Activated CD8-positive, alpha-beta memory T cell treated with anti-CD3 and anti-CD28 coated beads for 4 hours (primary cell): ENCODE measurements around the gene HMG20A.

ENCODE experiments used
- DNase-seq, 2 donors: peaks; one replicate each; pipeline ENCODE4 v3.0.0-alpha.2; 2020; ENCODE audit warnings: low read depth in 2 of 2

HMG20A gene

DNA sequence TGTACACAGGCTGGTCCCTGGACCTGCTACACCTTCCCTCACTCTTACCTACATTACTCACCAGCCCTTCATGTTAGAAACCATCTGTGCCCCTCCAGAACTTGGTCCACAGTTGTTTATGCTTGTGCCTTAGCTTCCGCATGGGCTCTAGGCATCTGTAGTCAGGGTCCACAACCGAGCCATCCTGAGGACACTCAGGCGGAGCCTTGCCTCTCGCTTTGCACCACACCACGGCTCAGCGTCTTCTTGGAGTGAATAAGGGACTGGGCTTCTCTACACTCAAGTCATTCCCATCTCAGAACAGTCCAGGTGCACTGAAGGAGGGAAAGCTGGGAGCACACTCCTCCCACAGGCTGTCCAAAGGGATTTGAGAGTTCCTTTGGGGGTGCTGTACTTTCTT lies 97.8 kb downstream of the HMG20A start:
- no peak for DNase-seq

DNA sequence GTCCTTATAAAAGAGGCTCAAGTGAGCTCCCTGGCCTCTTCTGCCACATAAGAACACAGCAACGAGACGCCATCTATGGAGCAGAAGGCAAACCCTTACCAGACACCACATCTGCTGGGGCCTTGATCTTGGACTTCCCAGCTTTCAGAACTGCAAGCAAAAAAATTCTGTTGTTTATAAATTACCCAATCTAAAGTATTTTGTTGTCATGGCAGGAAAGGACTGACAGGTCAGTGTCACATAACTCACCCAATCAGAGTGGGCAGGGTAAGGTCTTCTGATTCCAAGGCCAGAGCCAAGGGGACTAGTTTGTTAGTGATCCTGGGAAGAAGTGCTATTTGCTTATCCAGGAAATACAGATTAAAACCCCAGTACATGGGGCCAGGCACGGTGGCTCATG lies 98.9 kb downstream of the HMG20A start:
- DNase-seq, result no peak

DNA sequence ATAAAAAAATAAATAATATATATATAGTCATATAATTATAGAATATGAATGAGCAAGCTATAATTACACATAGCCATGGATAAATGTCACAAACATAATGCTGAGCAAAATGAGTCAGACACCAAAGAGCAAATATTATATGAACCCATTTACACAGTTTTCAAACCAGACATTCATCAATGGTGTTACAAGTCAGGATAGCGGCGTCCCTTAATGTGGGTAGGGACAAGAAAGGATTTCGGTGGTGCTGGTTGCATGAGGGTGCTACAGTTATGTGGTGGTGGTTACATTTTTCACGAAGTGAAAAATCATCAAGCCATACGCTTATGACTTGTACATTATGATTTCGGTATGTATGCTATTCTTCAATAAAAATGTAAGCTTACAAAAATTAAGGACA lies 100.5 kb downstream of the HMG20A start:
- DNase-seq, result no peak

DNA sequence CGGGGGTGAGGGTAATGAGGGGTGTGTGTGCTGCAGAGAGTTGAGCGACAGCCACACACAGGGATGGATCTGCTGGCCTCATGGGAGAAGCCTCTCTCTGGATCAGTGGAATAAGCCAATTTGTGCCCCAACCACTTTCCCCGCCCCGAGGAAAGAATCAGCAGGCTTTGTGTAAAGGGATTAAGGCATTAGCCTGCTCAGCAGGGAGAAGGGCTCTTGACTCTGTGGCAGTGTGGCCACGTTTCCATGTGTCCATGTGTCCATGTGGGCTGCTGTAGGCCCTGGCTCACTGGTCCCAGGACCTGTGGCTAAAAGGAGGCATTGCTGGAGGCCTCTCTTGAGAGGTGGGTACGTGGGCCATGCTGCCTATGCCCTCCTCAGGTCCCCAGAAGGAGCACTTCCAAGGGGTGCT lies 104.7 kb downstream of the HMG20A start:
- DNase-seq, result no peak

DNA sequence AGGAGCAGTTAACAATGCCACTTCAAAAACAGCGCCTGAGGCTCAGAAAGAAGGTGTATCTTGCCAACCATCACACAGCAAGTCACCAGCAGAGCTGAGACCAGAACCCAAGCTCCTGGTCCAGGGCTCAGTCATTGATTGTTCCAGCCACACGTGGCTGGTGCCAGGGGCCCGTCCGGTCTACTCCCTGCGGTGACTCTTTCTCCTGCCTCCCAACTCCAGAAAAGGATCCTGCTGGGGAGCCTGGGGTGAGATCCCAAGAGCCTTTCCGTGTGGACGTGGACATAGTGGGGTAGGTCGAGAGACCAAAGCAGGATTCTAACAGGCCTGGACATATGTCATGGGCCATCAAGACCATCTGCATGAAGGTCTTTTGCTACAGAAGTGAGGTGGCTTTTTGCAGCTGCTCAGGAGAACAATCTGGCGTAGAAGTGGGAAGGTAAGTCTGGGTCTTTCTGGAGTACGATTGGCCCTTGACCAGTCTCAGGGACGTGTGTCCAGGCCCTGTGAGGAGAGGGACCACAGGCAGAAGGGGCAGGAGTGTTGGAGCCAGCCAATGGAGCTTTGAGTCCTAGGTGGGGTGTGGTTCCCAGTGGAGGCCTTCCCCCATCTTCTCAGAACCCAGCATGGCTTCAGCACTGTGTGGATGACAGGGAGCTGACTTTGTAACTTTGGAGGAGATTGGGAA lies 105.4 kb downstream of the HMG20A start:
- DNase-seq, result no peak

DNA sequence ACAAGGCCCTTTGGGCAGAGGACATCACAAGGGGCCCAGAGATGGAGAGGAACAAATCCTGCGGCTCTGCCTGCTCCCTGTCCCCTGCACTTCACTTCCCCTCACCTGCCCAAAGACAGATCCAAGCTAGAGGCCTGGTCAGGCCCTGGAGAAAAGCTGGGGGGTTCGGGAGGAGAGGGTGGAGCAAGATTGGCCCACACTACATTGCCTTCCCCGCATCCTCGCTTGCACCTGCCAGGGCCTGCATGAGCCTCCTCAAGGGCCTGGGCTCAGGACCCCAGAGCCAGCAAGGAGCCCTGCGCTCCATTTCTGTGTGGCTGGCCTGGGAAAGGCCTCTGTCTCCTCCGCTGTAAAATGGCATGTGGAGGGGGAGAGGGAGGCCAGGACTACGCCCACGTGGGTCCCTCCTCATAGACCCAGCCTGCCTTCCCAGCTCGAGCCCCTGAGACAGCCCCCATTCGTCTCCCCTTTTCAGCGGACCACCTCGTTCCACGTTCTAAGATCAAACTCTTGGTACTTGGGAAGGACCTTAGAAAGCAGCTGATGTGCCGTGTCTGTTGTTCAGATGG lies 106.0 kb downstream of the HMG20A start:
- DNase-seq, result no peak

DNA sequence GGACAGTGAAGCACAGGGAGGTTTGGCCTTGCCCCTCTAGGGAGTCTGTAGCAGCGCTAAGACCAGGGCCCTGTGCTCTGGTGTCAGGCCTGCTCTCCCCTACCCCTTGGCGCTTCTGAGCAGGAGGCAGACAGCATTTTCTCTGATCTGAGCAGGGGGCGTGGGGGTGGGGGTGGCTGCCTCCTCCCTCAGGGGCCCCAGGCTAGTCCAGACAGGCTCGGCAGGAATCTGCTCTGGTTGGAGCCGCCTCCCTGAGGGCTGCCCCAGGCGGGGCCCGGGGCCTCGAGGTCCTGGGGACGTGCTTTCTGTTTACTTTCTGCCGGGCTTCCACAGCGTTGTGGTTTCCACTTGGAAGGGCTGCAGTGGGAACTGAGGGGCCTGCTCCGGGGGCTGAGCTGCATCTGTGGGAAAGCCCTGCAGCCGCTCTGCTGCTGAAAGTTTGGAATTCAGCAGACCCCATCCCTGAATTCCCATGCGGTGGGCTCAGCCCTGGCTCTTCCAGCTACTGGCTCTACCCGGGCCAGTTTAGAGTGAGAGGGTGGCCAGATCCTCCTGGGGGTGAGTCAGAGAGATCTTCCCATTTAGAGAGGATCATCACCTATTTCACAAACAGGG lies 106.6 kb downstream of the HMG20A start:
- no peak for DNase-seq

DNA sequence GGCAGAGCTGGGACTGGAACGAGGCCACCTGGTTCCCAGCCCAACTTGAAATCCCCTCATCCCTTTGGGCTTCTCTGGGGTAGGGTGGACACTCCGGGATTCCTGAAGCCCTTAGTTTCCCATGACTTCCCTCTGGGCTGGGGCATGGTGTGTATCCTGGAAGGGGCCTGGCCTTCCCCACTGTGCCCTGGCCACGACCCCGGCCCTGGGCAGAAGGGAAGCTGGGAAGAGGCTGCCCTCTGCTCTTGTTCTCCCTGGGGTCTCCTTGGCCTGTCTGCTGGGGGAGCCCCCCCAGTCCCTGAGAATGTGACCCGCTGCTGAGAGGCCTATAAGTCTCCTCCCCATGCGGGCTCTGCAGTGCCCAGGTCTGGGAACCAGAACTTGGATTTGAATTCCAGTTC lies 107.1 kb downstream of the HMG20A start:
- DNase-seq, result no peak

DNA sequence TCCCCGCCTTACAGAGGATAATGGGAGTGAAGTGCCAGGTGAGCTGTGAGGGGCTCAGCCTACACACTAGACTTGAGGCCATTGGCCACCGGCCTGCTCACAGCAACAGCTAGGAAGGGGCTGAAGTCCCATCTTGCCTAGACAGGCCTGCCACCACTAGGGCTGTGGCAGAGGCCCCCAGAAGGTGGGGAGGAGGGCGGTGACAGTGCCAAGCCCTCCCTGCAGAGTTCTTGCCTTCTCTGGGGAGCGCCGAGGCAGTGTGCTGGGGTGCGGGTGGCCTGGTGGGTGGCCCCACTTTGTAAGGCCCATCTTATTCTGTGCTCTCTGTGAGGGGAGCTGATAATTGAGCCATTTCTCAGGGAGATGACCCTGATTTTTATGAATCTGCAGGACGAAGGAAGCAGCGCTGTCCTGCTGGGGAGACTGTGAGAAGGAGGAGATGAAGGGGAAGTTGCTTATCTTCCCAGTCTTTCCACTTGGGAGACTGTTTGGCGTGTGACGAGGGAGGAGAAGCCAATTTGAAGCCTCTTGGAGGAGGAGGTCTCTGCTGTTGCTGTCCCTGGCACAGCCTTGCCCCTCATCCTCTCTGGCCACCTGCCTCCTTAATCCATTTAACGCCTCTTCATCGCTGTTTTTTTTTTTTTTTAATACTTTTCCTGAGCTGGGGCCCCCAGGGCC lies 107.7 kb downstream of the HMG20A start:
- DNase-seq, result no peak

DNA sequence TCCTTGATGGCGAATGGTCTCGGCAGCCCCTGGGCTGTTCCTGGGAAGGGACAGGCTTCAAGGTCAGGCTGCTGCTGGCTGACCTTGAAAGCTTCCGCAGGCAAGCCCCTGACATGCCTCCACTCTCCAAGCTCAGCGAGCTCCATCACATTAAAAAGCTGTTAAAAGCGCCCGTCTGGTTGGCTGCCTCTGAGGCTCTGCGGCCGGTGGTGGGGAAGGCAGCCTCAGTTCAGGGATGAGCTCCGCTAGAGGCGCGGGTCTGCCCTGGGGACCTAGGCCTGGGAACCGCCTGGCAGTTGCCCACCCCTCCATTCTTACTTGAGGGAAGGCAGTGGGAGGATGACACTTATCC lies 108.3 kb downstream of the HMG20A start:
- no peak for DNase-seq

DNA sequence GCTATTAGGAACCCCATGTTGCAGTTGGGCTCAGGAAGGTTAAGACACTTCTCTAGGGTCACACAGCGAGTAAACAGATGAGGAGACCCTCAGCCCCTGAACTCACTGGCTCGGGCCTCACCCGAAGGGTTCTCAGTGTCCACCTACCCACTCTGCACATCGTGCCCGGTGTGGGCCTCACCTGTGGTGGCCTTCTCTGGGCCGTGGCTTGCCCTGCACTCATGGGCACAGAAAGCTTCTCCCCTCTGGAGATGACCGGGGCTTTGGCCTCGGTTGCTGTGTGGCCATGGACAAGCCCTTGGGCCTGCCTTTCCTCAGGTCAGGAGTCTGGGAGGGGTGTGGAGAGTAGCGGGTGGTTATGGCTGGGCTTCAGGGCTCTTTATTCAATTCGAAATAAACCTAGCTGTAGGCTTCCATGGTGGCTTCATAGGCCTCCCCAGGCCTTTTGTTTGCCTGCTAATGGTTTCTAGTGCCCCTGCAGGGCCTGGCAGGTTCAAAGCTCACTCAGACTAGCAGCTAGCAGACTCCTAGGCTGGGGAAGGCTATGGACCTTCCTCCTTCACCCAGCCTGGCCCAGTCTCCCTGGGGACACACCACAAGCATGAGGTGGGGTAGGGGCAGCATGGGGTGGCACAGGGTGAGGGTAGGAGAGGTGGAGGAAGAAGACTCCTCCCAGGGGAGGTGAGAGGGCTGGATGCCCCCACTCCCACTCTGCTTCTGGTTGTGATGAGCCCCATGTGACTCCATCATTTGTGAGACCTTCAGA lies 108.9 kb downstream of the HMG20A start:
- DNase-seq, result no peak

DNA sequence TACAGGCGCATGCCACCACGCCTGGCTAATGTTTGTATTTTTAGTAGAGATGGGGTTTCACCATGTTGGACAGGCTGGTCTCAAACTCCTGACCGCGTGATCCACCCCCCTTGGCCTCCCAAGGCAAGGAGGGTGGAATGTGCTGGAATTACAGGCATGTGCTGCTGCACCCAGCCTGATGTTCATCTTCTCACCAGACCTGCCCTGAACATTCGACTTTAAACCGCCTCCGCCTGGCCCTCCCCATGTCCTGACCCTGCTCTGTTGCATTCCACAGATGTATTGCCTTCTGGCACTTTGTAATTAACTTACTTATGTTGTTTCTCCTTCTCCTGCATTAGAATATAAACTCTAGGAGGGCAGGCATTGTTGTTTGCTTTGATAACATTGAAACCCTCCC lies 109.9 kb downstream of the HMG20A start:
- no peak for DNase-seq

DNA sequence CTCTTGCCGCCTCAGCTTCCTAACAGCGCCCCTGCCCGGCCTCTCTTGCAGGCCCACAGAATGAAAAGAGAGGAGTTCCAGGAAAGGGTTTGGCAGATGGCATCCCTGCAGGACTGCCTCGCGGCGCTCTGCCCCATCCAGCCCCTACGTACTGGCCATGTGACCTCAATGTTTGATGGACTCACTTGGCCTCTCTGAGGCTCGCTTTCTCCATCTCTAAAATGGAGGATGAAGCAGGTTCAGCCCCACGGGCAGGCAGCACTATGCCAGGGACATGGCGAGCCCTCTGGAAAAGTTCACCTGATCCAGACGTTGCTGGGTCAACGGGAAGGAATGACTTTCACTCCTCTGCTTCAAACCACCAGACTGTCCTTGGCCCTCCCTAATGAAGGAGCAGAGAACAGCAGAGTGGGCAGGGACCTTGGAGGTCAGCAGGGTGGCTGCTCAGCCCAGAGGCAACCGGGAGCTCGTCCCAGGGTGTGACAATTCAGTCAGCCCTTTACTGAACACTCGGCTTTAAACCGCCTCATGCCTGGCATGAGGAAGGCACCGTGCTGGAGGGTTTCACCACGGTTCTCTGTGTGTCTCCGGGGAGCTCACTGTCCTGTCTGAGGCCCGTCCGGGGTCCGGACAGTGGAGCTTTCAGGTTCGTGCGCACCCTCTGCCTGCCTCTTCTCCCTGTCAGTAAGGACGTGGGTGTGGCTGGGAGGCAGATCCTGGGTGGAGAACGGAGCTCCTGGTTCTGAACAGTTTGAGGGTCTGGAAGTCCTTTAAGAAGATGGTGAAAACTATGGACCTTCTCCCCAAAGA lies 110.7 kb downstream of the HMG20A start:
- no peak for DNase-seq

DNA sequence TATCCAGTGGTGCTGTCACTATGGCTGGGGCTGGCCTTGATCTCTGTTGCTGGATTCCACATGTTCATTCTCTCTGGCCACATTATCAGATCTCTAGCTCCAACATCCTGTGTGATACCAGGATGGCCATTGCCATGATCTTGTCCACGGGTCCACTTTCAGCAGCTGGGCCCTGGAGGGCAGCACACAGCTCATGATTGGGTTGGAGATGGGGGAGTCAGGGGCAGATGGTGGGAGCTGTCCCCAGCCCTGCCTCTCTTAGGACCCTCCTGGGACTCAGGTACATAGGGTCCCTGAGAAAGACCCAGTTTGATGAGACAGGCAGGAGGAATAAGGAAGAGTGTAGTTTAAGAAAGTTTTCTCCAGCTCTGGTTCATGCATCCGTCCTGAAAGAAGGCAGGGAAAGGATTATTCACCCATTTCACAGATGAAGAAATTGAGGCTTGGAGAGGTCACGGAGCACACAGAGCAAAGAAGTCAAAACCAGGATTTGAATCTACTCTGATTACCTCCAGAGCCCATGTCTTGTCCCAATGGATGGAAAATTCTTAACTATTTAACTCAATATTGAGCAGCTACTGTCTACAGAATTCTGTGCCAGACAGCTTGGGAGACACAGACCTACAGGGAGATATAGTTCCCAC lies 111.5 kb downstream of the HMG20A start:
- DNase-seq, result no peak

DNA sequence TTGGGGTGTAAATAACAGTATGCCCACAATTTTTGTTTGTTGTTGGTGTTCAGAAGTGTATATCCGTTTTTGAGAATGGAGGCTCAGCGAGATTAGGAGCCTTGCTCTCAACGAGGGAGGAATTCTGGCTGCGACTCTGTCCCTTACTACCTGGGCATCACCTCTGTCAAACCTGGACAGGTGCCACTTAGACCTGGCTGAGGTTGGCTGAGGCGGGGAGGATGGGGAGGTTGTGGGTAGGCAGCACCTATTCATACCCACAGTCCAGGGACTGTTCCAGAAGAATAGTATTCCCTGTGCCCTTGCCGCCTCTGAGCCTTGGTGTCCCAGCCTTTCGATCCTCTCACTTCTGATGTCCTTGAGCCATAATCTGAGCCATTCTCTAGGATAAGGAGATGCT lies 112.2 kb downstream of the HMG20A start:
- DNase-seq, result no peak

DNA sequence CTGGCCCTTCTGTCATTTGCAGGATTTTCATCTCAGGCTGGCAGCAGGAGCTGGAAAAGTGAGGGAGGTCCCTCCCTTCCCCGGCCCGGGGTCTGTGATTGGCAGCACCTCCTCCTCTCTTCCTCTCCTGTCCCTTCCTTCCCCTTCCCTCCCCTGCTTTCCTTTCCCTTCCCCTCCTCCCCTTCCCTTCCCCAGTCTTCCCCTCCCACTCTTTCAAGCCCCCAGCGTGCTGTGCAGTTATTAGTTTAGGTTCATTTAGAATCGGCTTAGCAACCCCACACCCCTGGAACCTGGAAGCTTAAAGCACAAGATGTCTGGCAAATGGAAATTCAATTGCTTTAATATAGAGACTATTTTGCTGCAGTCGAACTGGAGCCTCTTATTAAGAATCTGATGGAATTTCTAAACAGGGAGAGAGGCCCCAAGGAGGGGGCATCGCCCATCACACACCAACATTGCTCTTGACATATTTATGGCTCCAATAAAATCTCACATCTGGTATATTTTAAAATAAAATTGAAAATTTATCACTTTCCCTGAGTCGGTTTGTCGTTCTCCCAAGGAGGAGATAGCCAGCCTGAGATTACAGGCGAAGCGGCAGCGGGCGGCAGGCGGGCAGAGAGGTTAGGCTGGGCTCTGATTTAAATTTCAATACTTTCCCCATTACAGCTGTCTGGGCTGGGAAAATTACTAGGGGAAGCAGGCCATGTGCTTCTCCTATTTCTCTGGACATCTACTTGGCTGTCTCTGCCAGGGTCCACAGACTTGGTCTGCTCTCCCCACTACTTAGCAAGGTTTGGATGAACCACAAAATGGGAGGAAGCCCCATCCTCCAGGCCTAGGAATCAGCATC lies 113.1 kb downstream of the HMG20A start:
- no peak for DNase-seq
